K562 (cell line): Measurements from ENCODE around the gene TTLL3. TPM values are rescaled to one million over a fixed set of nuclear protein-coding genes. Genes with fewer than 3 reads are reported as not detected.
A peak's percentile ranks its signal among the peaks of the same experiment; 100 is the strongest.

Experiments used
- ATAC-seq: fragments of 200-7000 bp; cut with Tn5 transposase; 3 replicates; pipeline ENCODE4 v1.9.1; 2020; ENCODE audit warnings: moderate library complexity
- BruUV-seq: library from RNA; stranded (reverse); fragments of 400-500 nt; replicated peaks from 2 replicates; lab custom pipeline; 2021; lab: Mats Ljungman, UMichigan
- CTCF ChIA-PET: fragments of 300-600 bp; formaldehyde crosslinking; extraction: SDS; loops from one replicate; lab custom pipeline; 2021; ENCODE audit warnings: low intra/inter-chr PET ratio; lab: Yijun Ruan, JAX
- POLR2A ChIA-PET: fragments of 300-600, 350-650 bp; sonication (Branson Sonifier 250); formaldehyde crosslinking; extraction: SDS; loops from one replicate; lab custom pipeline; 2021; ENCODE audit warnings: antibody characterized with exemption, inconsistent platforms; lab: Yijun Ruan, JAX
- DNase-seq, 4 experiments: peaks; one replicate each; pipeline versions ENCODE4 v3.0.0 to v3.0.0-alpha.2; 2011 to 2018; ENCODE audit warnings: low spot score in 3 of 4, mixed read lengths in 3 of 4; ENCODE audit errors: extremely low read depth in 1 of 4
- FAIRE-seq: peaks from 2 replicates; lab custom pipeline; 2011; peaks lifted over from hg19 to GRCh38; lab: Jason Lieb, UNC
- H2AFZ ChIP-seq: 2 replicates; pipeline ENCODE4 v1.6.0; 2011; ENCODE audit warnings: low read depth, low read length, control low read depth, inconsistent platforms
- H3K27ac ChIP-seq: fragments of 200-600 bp; 3 replicates; pipeline ENCODE4 v1.8.0; 2011; ENCODE audit warnings: low read depth, mild to moderate bottlenecking, control low read depth, inconsistent platforms, low read length, moderate library complexity, mixed read lengths; ENCODE audit errors: extremely low read depth
- H3K27me3 ChIP-seq, 2 experiments: fragments of 300-600 bp in 1 of 2; 2 replicates in 1 of 2; 3 replicates in 1 of 2; pipeline versions ENCODE4 v1.6.0 to v1.8.0; 2011; ENCODE audit warnings: inconsistent platforms in 2 of 2, low read length in 2 of 2, mild to moderate bottlenecking in 1 of 2, mixed read lengths in 1 of 2, moderate library complexity in 1 of 2; ENCODE audit not compliant: control insufficient read depth in 2 of 2, insufficient read depth in 2 of 2
- H3K36me3 ChIP-seq: fragments of 300-600 bp; 3 replicates; pipeline ENCODE4 v1.8.0; 2011; ENCODE audit warnings: mild to moderate bottlenecking, low read length, inconsistent platforms; ENCODE audit not compliant: control insufficient read depth, insufficient read depth
- H3K4me1 ChIP-seq, 2 experiments: fragments of 200-600 bp in 1 of 2; replicated peaks in 1 of 2; 2 replicates in 1 of 2; 3 replicates in 1 of 2; pipeline versions ENCODE4 v1.5.1 to v1.8.0; 2011; ENCODE audit warnings: inconsistent platforms in 2 of 2, low read length in 2 of 2, mild to moderate bottlenecking in 1 of 2, mixed read lengths in 1 of 2, moderate library complexity in 1 of 2; ENCODE audit not compliant: control insufficient read depth in 2 of 2, insufficient read depth in 2 of 2
- H3K4me2 ChIP-seq: 2 replicates; pipeline ENCODE4 v1.6.1; 2011; ENCODE audit warnings: low read length, control low read depth, inconsistent platforms, mixed read lengths; ENCODE audit not compliant: insufficient read depth
- H3K4me3 ChIP-seq: fragments of 200-600 bp; sonication (generic), shearing (Covaris generic); 2 replicates; pipeline ENCODE4 v1.5.1; 2016; ENCODE audit warnings: control low read depth, inconsistent platforms
- H3K79me2 ChIP-seq: fragments of 200-600 bp; 3 replicates; pipeline ENCODE4 v1.8.0; 2011; ENCODE audit warnings: low read length, inconsistent platforms; ENCODE audit not compliant: control insufficient read depth, insufficient read depth
- H3K9ac ChIP-seq, 2 experiments: 2 replicates each; pipeline versions ENCODE4 v1.6.0 to v1.6.1; 2011; ENCODE audit warnings: low read depth in 2 of 2, low read length in 2 of 2, control low read depth in 1 of 2, inconsistent platforms in 1 of 2, mild to moderate bottlenecking in 1 of 2, mixed read lengths in 1 of 2; ENCODE audit not compliant: insufficient read depth in 1 of 2
- H3K9me1 ChIP-seq: one replicate; pipeline ENCODE4 v1.6.0; 2011; ENCODE audit warnings: inconsistent platforms, mild to moderate bottlenecking, low read length, moderate library complexity; ENCODE audit not compliant: control insufficient read depth, insufficient read depth
- H3K9me3 ChIP-seq: replicated peaks from 2 replicates; pipeline ENCODE4 v1.5.1; 2011; ENCODE audit warnings: low read depth, low read length, inconsistent platforms; ENCODE audit not compliant: control insufficient read depth, insufficient read depth
- H4K20me1 ChIP-seq: replicated peaks from 2 replicates; pipeline ENCODE4 v1.6.1; 2011; ENCODE audit warnings: low read length, inconsistent platforms, mixed read lengths; ENCODE audit not compliant: control insufficient read depth, insufficient read depth
- CSDE1 ChIP-seq, 2 experiments: fragments of 450-650 bp; IDR thresholded peaks; 2 replicates each; pipeline ENCODE4 v1.6.1; 2016; ENCODE audit warnings: mild to moderate bottlenecking in 1 of 2
- ELF1 ChIP-seq: fragments of 200-800 bp; sonication (Bioruptor generic); IDR thresholded peaks from 2 replicates; pipeline ENCODE4 v1.6.1; 2016; ENCODE audit warnings: missing genetic modification characterization, missing compliant biosample characterization
- FOXA3 ChIP-seq, 2 experiments: fragments of 450-650 bp in 1 of 2; sonication (generic) in 1 of 2; formaldehyde crosslinking; IDR thresholded peaks in 1 of 2; conservative IDR thresholded peaks in 1 of 2; 2 replicates each; pipeline versions ENCODE4 v1.4.0 to v1.8.0; 2020 to 2022; ENCODE audit warnings: mild to moderate bottlenecking in 2 of 2, missing genetic modification reagents in 1 of 2
- HDAC3 ChIP-seq: fragments of 450-650 bp; IDR thresholded peaks from 2 replicates; pipeline ENCODE4 v1.6.1; 2018; ENCODE audit warnings: borderline replicate concordance, mild to moderate bottlenecking, moderate library complexity; ENCODE audit not compliant: partially characterized antibody
- HMBOX1 ChIP-seq: sonication (generic); IDR thresholded peaks from 2 replicates; pipeline ENCODE4 v1.6.1; 2016
- HMG20B ChIP-seq: fragments of 250-450 bp; sonication (Bioruptor Pico); IDR thresholded peaks from 2 replicates; pipeline ENCODE4 v1.5.0; 2021; ENCODE audit warnings: mild to moderate bottlenecking
- MEF2A ChIP-seq: IDR thresholded peaks from 2 replicates; pipeline ENCODE4 v1.6.1; 2011; ENCODE audit warnings: low read depth, mild to moderate bottlenecking, low read length, moderate library complexity; ENCODE audit not compliant: control insufficient read depth
- RBM14 ChIP-seq: fragments of 200-400 bp; formaldehyde crosslinking; IDR thresholded peaks from 2 replicates; pipeline ENCODE4 v1.6.1; 2018; ENCODE audit warnings: low read depth, mild to moderate bottlenecking, low read length, moderate library complexity, borderline replicate concordance; ENCODE audit not compliant: insufficient read depth
- SMC3 ChIP-seq: conservative IDR thresholded peaks from 2 replicates; pipeline ENCODE4 v1.6.1; 2011; ENCODE audit warnings: low read depth, low read length, improper control_type of control experiment; ENCODE audit not compliant: insufficient read depth
- STAG1 ChIP-seq: sonication (generic); formaldehyde crosslinking; IDR thresholded peaks from 2 replicates; pipeline ENCODE4 v1.5.0; 2020; ENCODE audit warnings: missing genetic modification reagents, borderline replicate concordance
- STAT5B ChIP-seq: fragments of 250-450 bp; sonication (Bioruptor Pico); IDR thresholded peaks from 2 replicates; pipeline ENCODE4 v1.8.0; 2021; ENCODE audit warnings: mild to moderate bottlenecking, inconsistent platforms
- TEAD4 ChIP-seq, 2 experiments: sonication (generic) in 1 of 2; formaldehyde crosslinking in 1 of 2; IDR thresholded peaks; 2 replicates each; pipeline versions ENCODE4 v1.6.1 to v1.8.0; 2012 to 2022; ENCODE audit warnings: borderline replicate concordance in 1 of 2, inconsistent platforms in 1 of 2, low read length in 1 of 2, mild to moderate bottlenecking in 1 of 2, missing genetic modification reagents in 1 of 2
- TFAP4 ChIP-seq: sonication (generic); formaldehyde crosslinking; IDR thresholded peaks from 2 replicates; pipeline ENCODE4 v1.8.0; 2022; ENCODE audit warnings: missing genetic modification reagents, mild to moderate bottlenecking, moderate library complexity, borderline replicate concordance
- ZNF639 ChIP-seq, 2 experiments: fragments of 200-800 bp in 1 of 2; sonication (Bioruptor generic) in 1 of 2; sonication (generic) in 1 of 2; formaldehyde crosslinking in 1 of 2; IDR thresholded peaks in 1 of 2; conservative IDR thresholded peaks in 1 of 2; 2 replicates each; pipeline versions ENCODE4 v1.5.0 to v1.6.1; 2016 to 2020; ENCODE audit warnings: missing compliant biosample characterization in 1 of 2, missing genetic modification characterization in 1 of 2, missing genetic modification reagents in 1 of 2
- ZNF830 ChIP-seq: fragments of 250-450 bp; sonication (Bioruptor Pico); IDR thresholded peaks from 2 replicates; pipeline ENCODE4 v1.5.0; 2021; ENCODE audit warnings: mild to moderate bottlenecking
- WGBS: fragments of 100-300 bp; shearing (Covaris generic); methylation state at CpG from one replicate; pipeline ENCODE4 v1.1.6; 2016; ENCODE audit warnings: low coverage, mixed read lengths; ENCODE audit not compliant: insufficient coverage; ENCODE audit errors: missing lambda C conversion rate; 5-methylcytosine and 5-hydroxymethylcytosine counted together
- in situ Hi-C: fragments of 300-500 bp; cut with MboI; formaldehyde crosslinking; loops from 4 replicates; pipeline ENCODE4 v1.15.0; 2018; ENCODE audit warnings: inconsistent platforms, mixed read lengths
- intact Hi-C: fragments of 100-400 bp; cut with micrococcal nuclease; formaldehyde crosslinking; loops from 2 replicates; pipeline ENCODE4 v1.14.2; 2022
- polyA plus RNA-seq, 8 experiments: library from polyadenylated mRNA; depleted of rRNA in 4 of 8; stranded (reverse) in 5 of 8; unstranded in 3 of 8; fragments of >200 nt; fragmentation: Nextera tagmentation in 2 of 8; fragmentation: Illumina TruSeq in 1 of 8; extraction: Ambion mirVana in 2 of 8; extraction: Trizol in 1 of 8; gene quantifications; 2 replicates each; pipeline versions ENCODE4 v1.2.1 to v1.2.3, GENCODE V29; 2011 to 2014; ENCODE audit warnings: inconsistent platforms in 1 of 8, missing spikeins in 1 of 8
- total RNA-seq, 7 experiments: library from RNA; depleted of rRNA in 6 of 7; stranded (reverse); fragments of >200 nt in 6 of 7; fragmentation: Illumina TruSeq in 2 of 7; extraction: Trizol in 2 of 7; gene quantifications; 2 replicates each; pipeline versions ENCODE4 v1.2.1 to v1.2.3, GENCODE V29; 2011 to 2021; ENCODE audit warnings: low replicate concordance in 1 of 7

The TTLL3 gene
- total and polyA plus RNA-seq, 9 of the 15 experiments (the other 6 are each of a cell fraction or from before 2014, with no cell fraction given) = 8.9 to 106 (median 33.2) TPM

- Histone ChIP-seq H2AFZ (no peak overlapping the region), H4K20me1 (no peaks in the 10 kb centered on the region; the same call in 1 of the 2 replicates), H3K4me1 (peaks cover 0 to 11% of the 10 kb centered on the region in 2 experiments; a peak in 2 of 5 replicates), H3K4me2 (no peak overlapping the region), H3K9ac (0 out of 4 replicates have a peak overlapping the region, but pooled peaks of 1 of the 2 experiments have one; percentile 1), H3K9me3 (no peaks in the 10 kb centered on the region), H3K27me3 (no peaks in the 10 kb centered on the region), H3K79me2 (no peaks in the 10 kb centered on the region), H3K36me3 (peaks cover 54% of the 10 kb centered on the region), H3K4me3 (no peak overlapping the region), H3K27ac (no peak overlapping the region), H3K9me1 (peaks cover 4% of the 10 kb centered on the region)
- WGBS = 88% methylated on average over 20 of the region's 20 CpGs
- peak in 2 of 4 experiments; percentile 33 to 62 for DNase-seq
- in situ Hi-C loops = loop anchor here (25.0 kb wide), 1 partner anchor 910 kb away; no protein-coding TSS in a partner anchor
- POLR2A ChIA-PET = interaction anchor here (0.6 to 3.2 kb wide), 7 partner anchors 9 to 41 kb away, joined by 3 to 18 read pairs (median 4); partner anchors contain the start of genes ARPC4 and TADA3
- no TSS peak for BruUV-seq
- FAIRE-seq = peak; percentile 40
- CTCF ChIA-PET = no interaction called here
- peak; percentile 88 for ATAC-seq
- intact Hi-C loops = no loop called here
- TF ChIP-seq HMBOX1 = no peak
- no peak for TF ChIP-seq ZNF830 (CRISPR knock-in tag)
- no peak for TF ChIP-seq MEF2A
- no peak for TF ChIP-seq ELF1 (tag)
- TF ChIP-seq STAG1 (CRISPR knock-in tag) = peak; percentile 51; the same call in 1 of the 2 replicates
- TF ChIP-seq FOXA3 (CRISPR knock-in tag; conservative IDR thresholded peaks at IDR 0.05 in 1 of 2, IDR thresholded peaks at IDR 0.05 in 1 of 2) = no peak
- peak; percentile 7; the same call in 1 of the 2 replicates for TF ChIP-seq TEAD4 (IDR thresholded peaks at IDR 0.05; ENCODE audit: low read length)
- no peak for TF ChIP-seq TEAD4 (CRISPR knock-in tag; IDR thresholded peaks at IDR 0.05; ENCODE audit: borderline replicate concordance)
- TF ChIP-seq RBM14 = no peak
- no peak for TF ChIP-seq CSDE1 (IDR thresholded peaks at IDR 0.05)
- peak; percentile 83 for TF ChIP-seq TFAP4 (CRISPR knock-in tag)
- TF ChIP-seq HMG20B (CRISPR knock-in tag) = no peak
- no peak for TF ChIP-seq STAT5B (CRISPR knock-in tag)
- TF ChIP-seq ZNF639 (CRISPR knock-in tag; conservative IDR thresholded peaks at IDR 0.05 in 1 of 2, IDR thresholded peaks at IDR 0.05 in 1 of 2) = no peak
- 0 out of 2 replicates have a peak, but pooled peaks have one; percentile 24 for TF ChIP-seq SMC3
- TF ChIP-seq HDAC3 = no peak
Measured at GRCh38 chr3:9826815-9827573, 16.9 kb downstream of the TTLL3 start.
